ENCODE measurements around the gene COL23A1.

Gene COL23A1

GRCh38 chr5:178357678-178358077 lies 232.5 kb downstream of the COL23A1 start:
- Histone ChIP-seq H3K79me2 (ENCODE audit: low read length) (no peaks in the 10 kb centered on the region), H3K9me3 (ENCODE audit: insufficient read depth, low read length) (no peaks in the 10 kb centered on the region), H3K4me1 (ENCODE audit: low read length) (no peaks in the 10 kb centered on the region), H3K9ac (ENCODE audit: low read length) (no peak overlapping the region), H2AFZ (ENCODE audit: low read depth, low read length) (no peak overlapping the region), H4K20me1 (ENCODE audit: insufficient read depth, low read length) (no peaks in the 10 kb centered on the region), H3K36me3 (replicated peaks; ENCODE audit: low read depth, low read length) (no peaks in the 10 kb centered on the region), H3K4me2 (ENCODE audit: low read length) (no peak overlapping the region), H3K27ac (ENCODE audit: low read length) (no peak overlapping the region), H3K4me3 (ENCODE audit: low read length) (no peak overlapping the region), H3K27me3 (ENCODE audit: low read depth, low read length) (no peaks in the 10 kb centered on the region; the same call in 1 of the 2 replicates)
- TF ChIP-seq CTCF (IDR thresholded peaks at IDR 0.05; ENCODE audit: low read depth, low read length) (no peak), EZH2phosphoT487 (IDR thresholded peaks at IDR 0.05; ENCODE audit: low read depth) (no peak)

GRCh38 chr5:178357121-178357521 lies 233.1 kb downstream of the COL23A1 start:
- H3K36me3 ChIP-seq (replicated peaks; ENCODE audit: low read depth, low read length): no peaks in the 10 kb centered on the region
- no peaks in the 10 kb centered on the region for H3K4me1 ChIP-seq (ENCODE audit: low read length)
- no peaks in the 10 kb centered on the region; the same call in 1 of the 2 replicates for H3K27me3 ChIP-seq (ENCODE audit: low read depth, low read length)
- no peak overlapping the region for H3K4me3 ChIP-seq (ENCODE audit: low read length)
- no peak overlapping the region for H3K4me2 ChIP-seq (ENCODE audit: low read length)
- H3K27ac ChIP-seq (ENCODE audit: low read length): no peak overlapping the region
- no peak for TF ChIP-seq EZH2phosphoT487 (IDR thresholded peaks at IDR 0.05; ENCODE audit: low read depth)
- no peaks in the 10 kb centered on the region for H3K9me3 ChIP-seq (ENCODE audit: insufficient read depth, low read length)
- no peaks in the 10 kb centered on the region for H3K79me2 ChIP-seq (ENCODE audit: low read length)
- no peak overlapping the region for H2AFZ ChIP-seq (ENCODE audit: low read depth, low read length)
- H4K20me1 ChIP-seq (ENCODE audit: insufficient read depth, low read length): no peaks in the 10 kb centered on the region
- no peak overlapping the region for H3K9ac ChIP-seq (ENCODE audit: low read length)

GRCh38 chr5:178356431-178356872 lies 233.7 kb downstream of the COL23A1 start:
- Histone ChIP-seq H3K79me2 (ENCODE audit: low read length) (no peaks in the 10 kb centered on the region), H4K20me1 (ENCODE audit: insufficient read depth, low read length) (no peaks in the 10 kb centered on the region), H2AFZ (ENCODE audit: low read depth, low read length) (no peak overlapping the region), H3K9ac (ENCODE audit: low read length) (no peak overlapping the region), H3K9me3 (ENCODE audit: insufficient read depth, low read length) (no peaks in the 10 kb centered on the region), H3K4me2 (ENCODE audit: low read length) (no peak overlapping the region), H3K4me1 (ENCODE audit: low read length) (no peaks in the 10 kb centered on the region), H3K4me3 (ENCODE audit: low read length) (no peak overlapping the region), H3K27ac (ENCODE audit: low read length) (no peak overlapping the region), H3K27me3 (ENCODE audit: low read depth, low read length) (no peaks in the 10 kb centered on the region; the same call in 1 of the 2 replicates), H3K36me3 (replicated peaks; ENCODE audit: low read depth, low read length) (no peaks in the 10 kb centered on the region)
- TF ChIP-seq EZH2phosphoT487 (IDR thresholded peaks at IDR 0.05; ENCODE audit: low read depth) (no peak), CTCF (IDR thresholded peaks at IDR 0.05; ENCODE audit: low read depth, low read length) (no peak)

- Histone ChIP-seq H3K9me3 (ENCODE audit: insufficient read depth, low read length) (no peaks in the 10 kb centered on the region), H3K4me2 (ENCODE audit: low read length) (no peak overlapping the region), H3K9ac (ENCODE audit: low read length) (no peak overlapping the region), H3K27me3 (ENCODE audit: low read depth, low read length) (no peaks in the 10 kb centered on the region; the same call in 1 of the 2 replicates), H2AFZ (ENCODE audit: low read depth, low read length) (no peak overlapping the region), H3K36me3 (replicated peaks; ENCODE audit: low read depth, low read length) (no peaks in the 10 kb centered on the region), H3K4me3 (ENCODE audit: low read length) (no peak overlapping the region), H3K4me1 (ENCODE audit: low read length) (no peaks in the 10 kb centered on the region), H3K27ac (ENCODE audit: low read length) (no peak overlapping the region), H3K79me2 (ENCODE audit: low read length) (no peaks in the 10 kb centered on the region), H4K20me1 (ENCODE audit: insufficient read depth, low read length) (no peaks in the 10 kb centered on the region)
- TF ChIP-seq EZH2phosphoT487 (IDR thresholded peaks at IDR 0.05; ENCODE audit: low read depth): no peak
These were observed 234.5 kb downstream of the COL23A1 start for GRCh38 chr5:178355671-178356070.

GRCh38 chr5:178353461-178353860 lies 236.7 kb downstream of the COL23A1 start:
- Histone ChIP-seq H3K4me1 (ENCODE audit: low read length) (no peaks in the 10 kb centered on the region), H3K27me3 (ENCODE audit: low read depth, low read length) (no peaks in the 10 kb centered on the region; the same call in 1 of the 2 replicates), H3K4me2 (ENCODE audit: low read length) (no peak overlapping the region), H3K27ac (ENCODE audit: low read length) (no peak overlapping the region), H3K36me3 (replicated peaks; ENCODE audit: low read depth, low read length) (no peaks in the 10 kb centered on the region), H2AFZ (ENCODE audit: low read depth, low read length) (no peak overlapping the region), H3K9ac (ENCODE audit: low read length) (no peak overlapping the region), H3K4me3 (ENCODE audit: low read length) (no peak overlapping the region), H3K9me3 (ENCODE audit: insufficient read depth, low read length) (no peaks in the 10 kb centered on the region), H4K20me1 (ENCODE audit: insufficient read depth, low read length) (no peaks in the 10 kb centered on the region), H3K79me2 (ENCODE audit: low read length) (no peaks in the 10 kb centered on the region)
- TF ChIP-seq EZH2phosphoT487 (IDR thresholded peaks at IDR 0.05; ENCODE audit: low read depth) (no peak), CTCF (IDR thresholded peaks at IDR 0.05; ENCODE audit: low read depth, low read length) (no peak)

All from OCI-LY3 (cell line).